ENCODE data around the gene HIP1.
"Not testable (repeated sequence)": the region's sequence is repeated elsewhere in the genome, so short reads cannot be mapped to it uniquely, and the experiment has no call there.

Gene HIP1

DNA sequence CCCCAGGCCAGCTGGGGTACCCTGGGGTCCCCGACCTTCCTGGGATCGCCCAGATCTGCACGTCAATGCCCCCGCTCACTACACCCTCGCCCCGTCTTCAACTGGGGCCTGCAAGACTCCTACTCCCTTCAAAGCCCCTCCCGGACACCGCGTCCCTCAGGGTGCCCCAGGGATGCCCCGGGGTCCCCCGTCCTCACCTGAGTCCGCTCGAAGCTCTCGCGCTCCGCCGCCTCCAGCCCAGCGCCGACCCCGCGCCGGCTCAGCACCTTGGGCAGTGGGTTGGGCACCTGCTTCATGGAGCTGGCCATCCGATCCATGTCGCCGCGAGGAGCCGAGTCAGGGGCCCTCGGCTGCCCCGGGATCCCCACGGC, at the start of gene HIP1:
Gene HIP1 (minus strand): TSS at position 338 of the 371 bp plus-strand sequence. CDS start 21 bp downstream, at position 317.
- DNase-seq (ENCODE audit: low read depth), result no peak

DNA sequence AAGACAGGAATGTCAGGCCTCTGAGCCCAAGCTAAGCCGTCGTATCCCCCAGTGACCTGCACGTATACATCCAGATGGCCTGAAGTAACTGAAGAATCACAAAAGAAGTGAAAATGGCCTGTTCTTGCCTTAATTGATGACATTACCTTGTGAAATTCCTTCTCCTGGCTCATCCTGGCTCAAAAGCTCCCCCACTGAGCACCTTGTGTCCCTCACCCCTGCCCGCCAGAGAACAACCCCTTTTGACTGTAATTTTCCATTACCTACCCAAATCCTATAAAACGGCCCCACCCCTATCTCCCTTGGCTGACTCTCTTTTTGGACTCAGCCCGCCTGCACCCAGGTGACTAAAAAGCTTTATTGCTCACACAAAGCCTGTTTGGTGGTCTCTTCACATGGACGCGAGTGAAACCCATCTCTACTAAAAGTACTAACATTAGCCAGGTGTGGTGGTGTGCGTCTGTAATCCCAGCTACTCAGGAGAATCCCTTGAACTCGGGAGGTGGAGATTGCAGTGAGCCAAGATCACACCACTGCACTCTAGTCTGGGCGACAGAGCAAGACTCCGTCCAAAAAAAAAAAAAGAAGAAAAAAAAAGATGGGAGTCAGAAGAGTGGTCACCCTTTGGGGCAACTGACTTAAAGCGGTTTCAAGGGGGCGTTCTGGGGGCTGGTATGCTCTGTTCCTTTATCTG, 49.6 kb upstream of the HIP1 start:
- not testable (repeated sequence) for DNase-seq (ENCODE audit: low read depth)

DNA sequence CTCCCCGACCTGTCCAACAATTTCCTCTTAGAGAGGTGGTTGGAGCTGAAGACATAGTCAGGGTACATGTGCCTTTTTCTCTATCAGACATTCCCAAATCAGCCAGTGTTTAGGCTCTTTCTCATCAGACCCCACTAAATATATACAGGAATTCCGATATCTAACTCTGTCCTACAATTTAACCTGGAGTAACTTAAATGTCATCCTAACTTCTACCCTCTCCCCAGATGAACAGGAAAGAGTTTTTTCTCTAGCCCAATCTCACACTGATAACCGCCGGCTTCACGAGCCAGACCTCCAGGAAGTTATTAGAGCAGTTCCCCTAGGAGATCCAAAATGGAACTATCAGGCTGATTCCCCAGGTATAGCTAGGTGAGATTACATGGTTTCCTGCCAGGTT, 44.3 kb upstream of the HIP1 start:
- not testable (repeated sequence) for DNase-seq (ENCODE audit: low read depth)

DNA sequence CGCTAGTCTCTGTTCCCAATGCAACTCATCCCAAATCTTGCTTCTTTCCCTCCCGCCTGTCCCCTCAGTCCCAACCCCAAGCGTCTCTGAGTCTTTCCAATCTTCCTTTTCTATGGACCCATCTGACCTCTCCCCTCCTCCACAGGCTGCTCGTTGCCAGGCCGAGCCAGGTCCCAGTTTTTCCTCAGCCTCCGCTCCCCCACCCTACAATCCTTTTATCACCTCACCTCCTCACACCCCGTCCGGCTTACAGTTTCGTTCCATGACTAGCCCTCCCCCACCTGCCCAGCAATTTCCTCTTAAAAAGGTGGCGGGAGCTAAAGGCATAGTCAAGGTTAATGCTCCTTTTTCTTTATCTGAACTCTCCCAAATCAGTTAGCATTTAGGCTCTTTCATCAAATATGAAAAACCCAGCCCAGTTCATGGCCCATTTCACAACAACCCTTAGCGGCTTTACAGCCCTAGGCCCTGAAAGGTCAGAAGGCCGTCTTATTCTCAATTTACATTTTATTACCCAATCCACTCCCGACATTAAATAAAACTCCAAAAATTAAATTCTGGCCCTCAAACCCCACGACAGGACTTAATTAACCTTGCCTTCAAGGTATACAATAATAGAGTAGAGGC, 42.0 kb upstream of the HIP1 start:
- not testable (repeated sequence) for DNase-seq (ENCODE audit: low read depth)

DNA sequence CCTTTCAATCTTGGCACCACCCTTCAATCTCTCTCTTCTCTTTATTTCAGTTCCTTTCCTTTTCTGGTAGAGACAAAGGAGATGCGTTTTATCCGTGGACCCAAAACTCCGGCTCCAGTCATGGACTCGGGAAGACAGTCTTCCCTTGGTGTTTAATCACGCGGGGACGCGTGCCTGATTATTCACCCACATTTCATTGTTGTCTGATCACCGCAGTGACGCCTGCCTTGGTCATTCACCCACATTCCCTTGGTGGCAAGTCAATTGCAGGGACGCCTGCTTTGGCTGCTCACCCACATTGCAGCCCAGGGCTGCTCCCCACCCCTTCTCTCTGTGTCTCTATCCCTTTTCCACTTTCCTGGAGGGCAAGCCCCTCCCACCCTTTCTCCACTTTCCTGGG, 40.8 kb upstream of the HIP1 start:
- not testable (repeated sequence) for DNase-seq (ENCODE audit: low read depth)

DNA sequence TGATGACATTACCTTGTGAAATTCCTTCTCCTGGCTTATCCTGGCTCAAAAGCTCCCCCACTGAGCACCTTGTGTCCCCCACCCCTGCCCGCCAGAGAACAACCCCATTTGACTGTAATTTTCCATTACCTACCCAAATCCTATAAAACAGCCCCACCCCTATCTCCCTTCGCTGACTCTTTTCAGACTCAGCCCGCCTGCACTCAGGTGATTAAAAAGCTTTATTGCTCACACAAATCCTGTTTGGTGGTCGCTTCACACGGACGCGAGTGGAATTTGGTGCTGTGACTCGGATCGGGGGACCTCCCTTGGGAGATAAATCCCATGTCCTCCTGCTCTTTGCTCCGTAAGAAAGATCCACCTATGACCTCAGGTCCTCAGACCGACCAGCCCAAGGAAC, 40.3 kb upstream of the HIP1 start:
- not testable (repeated sequence) for DNase-seq (ENCODE audit: low read depth)

DNA sequence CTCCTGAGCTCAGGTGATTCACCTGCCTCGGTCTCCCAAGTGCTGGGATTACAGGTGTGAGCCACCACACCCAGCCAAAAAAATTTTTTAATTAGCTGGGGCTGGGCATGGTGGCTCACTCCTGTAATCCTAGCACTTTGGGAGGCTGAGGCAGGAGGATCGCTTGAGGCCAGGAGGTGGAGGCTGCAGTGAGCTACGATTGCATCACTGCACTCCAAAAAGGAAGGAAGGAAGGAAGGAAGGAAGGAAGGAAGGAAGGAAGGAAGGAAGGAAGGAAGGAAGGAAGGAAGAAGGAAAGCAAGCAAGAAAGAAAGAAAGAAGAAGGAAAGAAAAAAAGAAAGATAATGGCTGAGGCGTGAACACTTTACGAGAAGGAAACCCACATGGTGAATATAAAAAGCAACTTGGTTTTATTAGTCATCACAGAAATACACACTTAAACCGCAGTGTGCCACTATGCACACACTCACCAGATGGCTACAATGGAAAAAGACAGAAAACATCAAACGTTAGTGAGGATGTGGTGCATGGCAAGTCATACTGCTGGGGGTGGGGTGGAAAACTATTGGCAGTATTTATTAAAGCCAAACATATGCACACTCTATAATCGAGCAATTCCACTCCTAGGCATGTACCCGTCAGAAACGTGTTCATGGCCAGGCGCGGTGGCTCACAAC, 37.7 kb upstream of the HIP1 start:
- peak; percentile 88 for DNase-seq (ENCODE audit: low read depth)

DNA sequence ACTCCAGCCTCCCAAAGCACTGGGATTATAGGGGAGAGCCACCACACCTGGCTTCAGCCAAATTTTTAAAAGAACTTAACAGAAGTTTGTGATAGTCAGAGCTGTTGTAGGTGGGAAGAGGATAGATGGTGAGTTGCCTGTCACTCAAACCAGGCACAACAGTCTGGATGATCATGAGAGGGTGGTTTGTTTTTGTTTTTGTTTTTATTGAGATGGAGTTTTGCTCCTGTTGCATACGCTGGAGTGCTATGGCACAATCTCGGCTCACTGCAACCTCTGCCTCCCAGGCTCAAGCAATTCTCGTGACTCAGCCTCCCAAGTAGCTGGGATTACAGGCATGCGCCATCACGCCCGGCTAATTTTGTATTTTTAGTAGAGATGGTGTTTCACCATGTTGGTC, 35.2 kb upstream of the HIP1 start:
- not testable (repeated sequence) for DNase-seq (ENCODE audit: low read depth)

DNA sequence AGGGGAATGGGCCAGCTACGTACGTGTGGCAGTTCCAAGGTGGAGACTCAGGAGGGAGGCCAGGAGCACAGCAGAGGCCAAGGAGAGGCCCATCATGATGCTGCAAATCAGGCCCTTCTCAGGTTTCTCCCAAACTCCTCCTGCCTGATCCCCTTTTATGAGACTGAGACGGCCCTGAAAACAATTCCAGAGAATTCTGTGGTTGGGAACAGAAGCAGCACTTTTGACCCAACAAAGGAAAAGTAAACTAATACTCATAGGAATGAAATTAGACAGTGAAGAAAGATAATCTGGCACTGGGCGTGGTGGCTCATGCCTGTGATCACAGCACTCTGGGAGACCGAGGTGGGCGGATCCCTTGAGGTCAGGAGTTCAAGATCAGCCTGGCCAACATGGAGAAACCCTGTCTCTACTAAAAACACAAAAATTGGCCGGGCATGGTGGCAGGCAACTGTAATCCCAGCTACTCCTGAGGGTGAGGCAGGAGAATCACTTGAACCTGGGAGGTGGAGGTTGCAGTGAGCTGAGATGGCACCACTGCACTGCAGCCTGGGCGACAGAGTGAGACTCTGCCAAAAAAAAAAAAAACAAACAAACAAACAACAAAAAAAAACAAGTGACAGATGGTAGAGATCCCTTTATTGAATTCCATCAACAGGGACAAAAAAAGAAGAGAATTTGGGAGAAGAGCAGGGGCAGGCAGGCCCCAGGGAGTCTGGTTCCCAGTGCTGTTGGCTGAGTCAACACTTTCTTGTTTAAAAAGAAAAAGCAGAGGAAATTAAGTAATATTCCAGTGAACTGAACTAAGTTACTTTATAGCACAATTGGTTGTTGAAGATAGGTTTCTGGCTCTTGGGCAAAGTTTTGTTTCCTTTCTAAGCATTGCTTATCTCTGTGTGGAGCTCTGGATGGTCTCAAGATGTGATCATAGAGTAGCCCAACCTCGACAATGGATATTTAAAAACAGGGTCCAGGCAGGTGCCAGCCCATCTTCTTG, 33.6 kb upstream of the HIP1 start, which contains the start of gene CCL26:
Gene CCL26 (minus strand): TSS at position 131 of the 997 bp plus-strand sequence. CDS start 35 bp downstream, at position 96.
- DNase-seq (ENCODE audit: low read depth), result peak; percentile 96

DNA sequence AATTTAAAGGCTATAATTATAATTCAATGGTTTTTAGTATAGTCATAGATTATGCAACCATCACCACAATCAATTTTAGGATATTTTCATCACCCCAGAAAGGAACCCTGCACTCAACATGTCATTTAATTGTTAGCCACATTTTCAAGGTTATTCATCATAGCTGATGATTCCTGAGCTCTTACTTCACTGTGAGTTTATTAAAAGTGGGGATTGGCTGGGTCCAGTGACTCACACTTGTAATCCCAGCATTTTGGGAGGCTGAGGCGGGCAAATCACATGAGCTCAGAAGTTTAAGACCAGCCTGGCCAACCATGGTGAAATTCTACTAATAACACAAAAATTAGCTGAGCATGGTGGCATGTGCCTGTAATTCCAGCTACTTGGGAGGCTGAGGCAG, 32.5 kb upstream of the HIP1 start:
- DNase-seq (ENCODE audit: low read depth), result peak; percentile 92

DNA sequence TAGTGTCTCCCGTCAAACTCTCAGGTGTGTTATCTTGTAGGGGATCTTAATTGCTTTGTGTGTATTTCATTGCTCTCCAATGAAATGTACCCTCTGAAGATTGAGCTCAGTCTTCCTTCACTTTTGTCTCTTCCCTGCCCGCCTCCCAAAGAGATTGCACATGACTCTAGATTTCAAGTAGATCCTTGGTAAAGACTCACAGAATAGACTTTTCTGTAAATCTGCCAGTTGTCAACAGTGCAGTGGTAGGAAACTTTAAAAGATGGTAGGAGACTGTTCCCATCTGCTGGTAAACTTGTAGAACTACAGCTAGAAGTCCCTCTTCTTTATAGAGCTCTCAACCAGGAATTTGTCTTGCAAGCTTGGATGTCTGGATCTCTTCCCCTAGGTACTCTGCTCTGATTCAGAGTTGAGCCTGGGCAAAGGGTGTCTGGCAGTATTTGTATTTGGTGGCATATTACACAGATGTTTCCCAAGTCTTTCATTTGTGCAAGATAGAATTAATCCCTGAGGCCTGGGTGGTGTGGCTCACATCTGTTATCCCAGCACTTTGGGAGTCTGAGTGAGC, 23.7 kb upstream of the HIP1 start:
- peak; percentile 46 for DNase-seq (ENCODE audit: low read depth)

DNA sequence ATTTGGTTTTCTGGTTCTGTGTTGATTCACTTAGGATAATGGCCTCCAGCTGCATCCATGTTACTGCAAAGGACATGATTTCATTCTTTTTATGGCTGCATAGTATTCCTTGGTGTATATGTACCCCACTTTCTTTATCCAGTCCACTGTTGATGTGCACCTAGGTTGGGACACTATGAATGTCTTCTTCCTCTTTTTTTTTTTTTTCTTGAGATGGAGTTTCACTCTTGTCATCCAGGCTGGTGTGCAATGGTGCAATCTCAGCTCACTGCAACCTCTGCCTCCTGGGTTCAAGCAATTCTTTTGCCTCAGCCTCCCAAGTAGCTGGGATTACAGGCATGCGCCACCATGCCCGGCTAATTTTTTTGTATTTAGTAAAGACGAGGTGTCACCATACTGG, 23.1 kb upstream of the HIP1 start:
- not testable (repeated sequence) for DNase-seq (ENCODE audit: low read depth)

DNA sequence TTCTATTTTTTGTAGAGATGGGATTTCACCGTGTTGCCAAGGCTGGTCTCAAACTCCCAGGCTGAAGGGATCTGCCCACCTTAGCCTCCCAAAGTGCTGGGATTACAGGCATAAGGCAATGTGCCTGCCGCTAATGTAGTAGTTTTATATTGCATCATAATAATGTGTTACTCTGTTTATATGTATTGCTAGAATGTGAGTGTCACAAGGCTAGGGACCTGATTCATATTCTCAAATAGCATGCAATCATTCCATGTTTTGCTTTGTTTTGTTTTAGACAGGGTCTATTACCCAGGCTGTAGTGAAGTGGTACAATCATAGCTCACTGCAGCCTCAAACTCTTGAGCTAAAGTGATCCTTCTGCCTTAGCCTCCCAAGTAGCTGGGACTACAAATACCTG, 19.8 kb upstream of the HIP1 start:
- peak; percentile 43 for DNase-seq (ENCODE audit: low read depth)

DNA sequence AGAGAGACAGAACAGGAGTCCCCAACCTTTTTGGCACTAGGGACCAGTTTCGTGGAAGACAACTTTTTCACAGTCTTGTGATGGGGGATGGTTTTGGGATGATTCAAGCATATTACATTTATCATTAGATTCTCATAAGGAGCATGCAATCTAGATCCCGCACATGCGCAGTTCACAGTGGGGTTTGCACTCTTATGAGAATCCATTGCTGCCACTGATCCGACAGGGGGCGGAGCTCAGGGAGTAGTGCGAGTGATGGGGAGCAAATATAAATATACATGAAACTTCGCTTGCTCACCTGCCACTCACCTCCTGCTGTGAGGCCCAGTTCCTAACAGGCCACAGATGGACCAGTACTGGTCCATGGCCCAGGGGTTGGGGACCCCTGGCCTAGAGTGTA, 19.1 kb upstream of the HIP1 start:
- no peak for DNase-seq (ENCODE audit: low read depth)

DNA sequence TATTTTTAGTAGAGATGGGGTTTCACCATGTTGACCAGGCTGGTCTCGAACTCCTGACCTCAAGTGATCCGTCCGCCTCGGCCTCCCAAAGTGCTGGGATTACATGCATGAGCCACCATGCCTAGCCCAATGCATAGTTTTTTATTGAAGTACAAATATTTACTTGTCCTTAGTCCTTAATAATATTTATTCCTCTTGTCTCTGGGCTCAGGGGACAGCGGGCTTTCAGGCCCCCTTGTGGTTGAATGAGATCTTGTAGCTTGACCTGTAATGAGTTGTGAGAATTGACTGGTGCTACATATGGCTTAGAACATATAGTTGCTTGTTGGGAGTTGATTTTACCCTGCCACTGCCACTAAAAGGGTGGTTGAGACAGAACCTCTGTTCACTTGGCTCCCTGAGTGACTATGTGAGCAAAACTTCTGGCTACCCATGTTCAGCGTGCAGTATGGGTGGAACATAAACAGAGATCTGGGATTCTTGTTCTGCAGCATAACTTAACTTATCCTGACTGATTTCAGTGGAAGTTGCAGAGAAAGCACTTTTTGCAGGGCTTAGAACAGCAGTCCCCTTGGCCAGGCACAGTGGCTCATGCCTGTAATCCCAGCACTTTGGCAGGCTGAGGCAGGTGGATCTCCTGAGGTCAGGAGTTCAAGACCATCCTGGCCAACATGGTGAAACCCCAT, 18.4 kb upstream of the HIP1 start:
- DNase-seq (ENCODE audit: low read depth), result no peak

DNA sequence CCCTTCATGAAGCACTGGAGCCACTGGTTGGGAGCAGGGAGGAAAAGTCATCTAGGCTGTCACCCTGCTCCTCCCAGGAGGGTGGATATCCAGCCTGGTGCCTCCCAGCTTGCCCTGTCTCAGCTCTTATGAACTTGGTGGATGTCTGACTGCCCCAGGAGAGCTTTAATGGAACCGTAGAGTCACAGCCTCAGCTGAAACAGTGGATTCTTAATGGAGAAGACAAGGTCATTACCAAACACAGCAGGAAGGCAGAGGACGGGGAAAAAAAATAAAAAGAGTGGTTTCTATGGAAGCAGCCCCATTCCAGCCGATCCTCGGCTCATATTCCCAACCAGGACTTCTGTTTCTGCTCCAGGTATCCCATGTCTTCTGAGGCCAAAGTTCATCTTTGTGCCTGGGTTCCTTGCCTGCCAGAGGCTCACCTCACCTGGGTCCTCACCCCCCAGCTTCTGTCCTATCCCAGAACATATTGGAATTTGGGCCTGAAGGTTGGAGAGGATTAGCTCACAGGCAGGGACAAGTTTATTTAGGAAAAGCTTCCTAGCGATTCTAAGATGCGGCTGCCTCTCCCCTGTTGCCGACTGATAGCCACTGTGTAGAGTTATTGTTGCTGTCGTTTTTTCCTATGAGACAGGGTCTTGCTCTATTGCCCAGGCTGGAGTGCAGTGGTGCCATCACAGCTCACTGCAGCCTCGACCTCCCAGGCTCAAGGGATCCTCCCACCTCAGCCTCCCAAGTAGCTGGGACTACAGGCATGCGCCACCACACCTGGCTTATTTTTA, 17.7 kb upstream of the HIP1 start:
- DNase-seq (ENCODE audit: low read depth), result no peak

DNA sequence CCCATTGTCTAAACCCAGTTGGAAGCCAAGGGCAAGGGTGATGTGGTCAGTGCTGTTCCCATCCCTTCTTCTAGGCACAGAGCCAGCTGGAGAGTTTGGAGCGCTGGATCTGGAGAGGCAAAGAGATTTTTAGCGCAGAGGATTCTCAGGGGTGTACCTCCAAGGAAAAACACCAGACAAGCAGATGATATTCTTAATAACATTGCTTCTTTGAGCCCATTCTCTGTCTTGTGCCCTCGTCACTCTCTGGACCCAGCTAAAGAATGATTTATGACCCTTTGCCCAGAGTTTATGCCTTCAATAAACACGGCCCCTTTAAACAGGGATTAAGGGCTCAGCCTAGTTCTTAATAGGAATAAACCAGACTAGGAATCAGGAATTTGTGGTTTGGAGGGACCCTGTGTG, 4.7 kb upstream of the HIP1 start:
- DNase-seq (ENCODE audit: low read depth), result no peak

DNA sequence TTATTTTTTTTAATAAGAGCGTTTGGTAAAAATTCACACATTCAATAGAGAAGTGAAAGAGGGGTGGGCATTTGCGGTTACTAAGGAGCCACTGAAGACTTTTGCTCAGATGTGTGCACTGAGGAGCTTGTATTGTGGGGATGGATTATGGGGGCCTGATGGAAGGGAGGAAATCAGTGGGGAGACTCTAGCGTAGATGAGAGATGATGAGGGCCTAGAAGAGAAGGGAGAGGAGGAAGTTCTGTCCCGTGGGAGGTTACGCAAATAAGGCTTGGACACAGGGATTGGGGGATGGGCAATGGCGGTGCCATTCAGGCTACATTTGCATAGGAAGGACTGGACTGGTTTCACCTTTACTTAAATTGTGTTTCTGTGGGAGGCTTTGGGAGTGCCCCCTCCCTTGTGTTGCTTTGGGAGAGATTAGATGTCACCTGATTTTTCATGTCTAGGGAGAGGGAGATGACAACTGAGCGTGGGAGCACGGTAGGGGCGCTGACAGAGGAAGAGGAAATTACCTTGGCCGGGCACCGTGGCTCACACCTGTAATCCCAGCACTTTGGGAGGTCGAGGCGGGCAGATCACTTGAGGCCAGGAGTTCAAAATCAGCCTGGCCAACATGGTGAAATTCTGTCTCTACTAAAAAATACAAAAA, 2.2 kb upstream of the HIP1 start:
- no peak for DNase-seq (ENCODE audit: low read depth)

DNA sequence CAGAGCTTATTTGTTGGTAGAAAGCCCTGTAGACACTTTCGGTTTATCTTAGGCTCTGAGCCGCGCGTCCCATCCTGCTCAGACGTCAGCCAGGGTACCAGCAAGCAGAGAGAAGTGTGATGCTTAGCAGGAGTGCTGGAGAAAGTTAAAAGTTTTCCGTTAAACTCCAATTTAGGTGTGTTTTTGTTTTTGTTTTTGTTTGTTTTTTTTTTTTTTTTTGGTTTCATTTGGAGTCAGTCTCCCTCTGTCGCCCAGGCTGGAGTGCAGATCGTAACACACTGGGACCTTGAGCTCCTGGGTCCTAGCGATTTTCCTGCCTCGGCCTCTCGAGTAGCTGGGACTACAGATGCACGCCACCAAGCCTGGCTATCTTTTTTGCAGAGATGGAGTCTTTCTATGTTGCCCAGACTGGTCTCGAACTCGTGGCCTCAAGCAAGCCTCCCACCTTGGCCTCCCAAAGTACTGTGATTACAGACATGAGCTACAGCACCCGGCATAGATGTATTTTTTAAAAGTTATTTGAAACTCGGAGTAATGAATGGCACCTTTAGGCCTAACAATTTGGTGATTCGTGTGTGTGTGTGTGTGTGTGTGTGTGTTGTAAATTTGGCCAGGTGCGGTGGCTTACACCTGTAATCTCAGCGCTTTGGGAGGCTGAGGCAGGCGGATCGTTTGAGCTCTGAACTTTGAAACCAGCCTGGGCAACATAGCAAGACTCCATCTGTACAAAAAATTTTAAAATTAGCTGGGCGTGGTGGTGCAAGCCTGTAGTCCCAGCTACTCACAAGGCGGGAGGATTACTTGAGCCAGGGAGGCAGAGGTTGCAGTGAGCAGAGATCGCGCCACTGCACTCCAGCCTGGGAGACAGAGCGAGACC, 1.3 kb upstream of the HIP1 start:
- no peak for DNase-seq (ENCODE audit: low read depth)
